HCT116 (cell line): ENCODE measurements around the gene NFIA. TPM values are rescaled to one million over a fixed set of nuclear protein-coding genes. Genes with fewer than 3 reads are reported as not detected.

Experiments
- ATAC-seq: fragments of 200-7000 bp; cut with Tn5 transposase; 2 replicates; pipeline ENCODE4 v1.9.1; 2020; ENCODE audit warnings: mild to moderate bottlenecking, moderate library complexity
- BruUV-seq: library from RNA; stranded (reverse); fragments of 400-500 nt; replicated peaks from 2 replicates; lab custom pipeline; 2021; lab: Mats Ljungman, UMichigan
- CTCF ChIA-PET: fragments of 300-600 bp; sonication (Branson Sonifier 250); formaldehyde crosslinking; loops from one replicate; lab custom pipeline; 2021; ENCODE audit warnings: antibody characterized with exemption; lab: Charles Lee
- POLR2A ChIA-PET: fragments of 300-600, 350-600 bp; sonication (Branson Sonifier 250); formaldehyde crosslinking; loops from one replicate; lab custom pipeline; 2021; ENCODE audit warnings: antibody characterized with exemption; lab: Charles Lee
- RAD21 ChIA-PET, 2 experiments: fragments of 300-600 bp; sonication (Branson Sonifier 250); formaldehyde crosslinking; loops; one replicate each; lab custom pipeline; 2023; ENCODE audit warnings: low total read pairs in 2 of 2; ENCODE audit not compliant: uncharacterized antibody in 2 of 2, unreplicated experiment in 2 of 2, low non-redundant PET in 1 of 2; lab: Charles Lee
- DNase-seq: peaks from one replicate; pipeline ENCODE4 v3.0.0-alpha.2; 2010; ENCODE audit warnings: low read depth, low spot score
- H2AFZ ChIP-seq: fragments of 200-600 bp; shearing (Covaris generic), sonication (generic); 2 replicates; pipeline ENCODE4 v1.6.1; 2017; ENCODE audit warnings: low read depth, mixed run types, mixed read lengths, antibody characterized with exemption, low read length; ENCODE audit not compliant: poor library complexity, severe bottlenecking
- H3K27ac ChIP-seq: 2 replicates; pipeline ENCODE4 v1.5.1; 2012; ENCODE audit warnings: low read depth, low read length
- H3K27me3 ChIP-seq: fragments of 200-600 bp; sonication (generic); 2 replicates; pipeline ENCODE4 v1.6.1; 2016; ENCODE audit warnings: mixed run types, low read length, mixed read lengths; ENCODE audit not compliant: insufficient read depth
- H3K36me3 ChIP-seq, 2 experiments: fragments of 200-500 bp in 1 of 2; fragments of 200-600 bp in 1 of 2; sonication (Bioruptor generic) in 1 of 2; sonication (generic) in 1 of 2; 2 replicates each; pipeline versions ENCODE4 v1.5.1 to v1.6.1; 2014 to 2016; ENCODE audit warnings: low read length in 2 of 2, inconsistent platforms in 1 of 2, mixed read lengths in 1 of 2, mixed run types in 1 of 2; ENCODE audit not compliant: insufficient read depth in 2 of 2, control insufficient read depth in 1 of 2
- H3K4me1 ChIP-seq, 2 experiments: fragments of 200-600 bp in 1 of 2; sonication (generic) in 1 of 2; 2 replicates each; pipeline versions ENCODE4 v1.5.1 to v1.6.1; 2012 to 2017; ENCODE audit warnings: low read length in 2 of 2, inconsistent platforms in 1 of 2, mild to moderate bottlenecking in 1 of 2, mixed read lengths in 1 of 2, mixed run types in 1 of 2, moderate library complexity in 1 of 2; ENCODE audit not compliant: insufficient read depth in 2 of 2, control insufficient read depth in 1 of 2
- H3K4me2 ChIP-seq: fragments of 200-600 bp; sonication (generic); 2 replicates; pipeline ENCODE4 v1.6.1; 2017; ENCODE audit warnings: mixed run types, low read length, mixed read lengths
- H3K4me3 ChIP-seq, 2 experiments: fragments of 200-600 bp in 1 of 2; sonication (generic) in 1 of 2; replicated peaks in 1 of 2; 2 replicates each; pipeline ENCODE4 v1.5.1; 2011 to 2016; ENCODE audit warnings: low read length in 2 of 2, control low read depth in 1 of 2, low read depth in 1 of 2, mild to moderate bottlenecking in 1 of 2, mixed read lengths in 1 of 2, mixed run types in 1 of 2
- H3K79me2 ChIP-seq: fragments of 200-600 bp; sonication (generic); 2 replicates; pipeline ENCODE4 v1.6.1; 2017; ENCODE audit warnings: mild to moderate bottlenecking, mixed run types, low read length, moderate library complexity, mixed read lengths; ENCODE audit not compliant: insufficient read depth
- H3K9ac ChIP-seq: fragments of 200-600 bp; sonication (generic); 2 replicates; pipeline ENCODE4 v1.6.1; 2016; ENCODE audit warnings: low read length, mixed read lengths
- H3K9me2 ChIP-seq: fragments of 200-600 bp; sonication (generic), shearing (Covaris generic); 2 replicates; pipeline ENCODE4 v1.6.1; 2017; ENCODE audit warnings: mixed run types, mild to moderate bottlenecking, moderate library complexity; ENCODE audit not compliant: insufficient read depth
- H3K9me3 ChIP-seq, 2 experiments: fragments of 200-500 bp in 1 of 2; fragments of 200-600 bp in 1 of 2; sonication (Bioruptor generic) in 1 of 2; sonication (generic) in 1 of 2; 2 replicates each; pipeline ENCODE4 v1.6.1; 2014 to 2017; ENCODE audit warnings: low read length in 2 of 2, mixed read lengths in 2 of 2, inconsistent platforms in 1 of 2, low read depth in 1 of 2, mild to moderate bottlenecking in 1 of 2, mixed run types in 1 of 2, moderate library complexity in 1 of 2; ENCODE audit not compliant: control insufficient read depth in 1 of 2, insufficient read depth in 1 of 2
- H4K20me1 ChIP-seq: fragments of 200-600 bp; sonication (generic), shearing (Covaris generic); 2 replicates; pipeline ENCODE4 v1.6.1; 2017; ENCODE audit warnings: mixed run types, mild to moderate bottlenecking, moderate library complexity; ENCODE audit not compliant: insufficient read depth
- CBX3 ChIP-seq: IDR thresholded peaks from 2 replicates; pipeline ENCODE4 v1.6.1; 2012; ENCODE audit warnings: low read depth
- EGR1 ChIP-seq: IDR thresholded peaks from 2 replicates; pipeline ENCODE4 v1.6.1; 2012; ENCODE audit warnings: low read depth
- ELF1 ChIP-seq: IDR thresholded peaks from 2 replicates; pipeline ENCODE4 v1.6.1; 2012; ENCODE audit warnings: low read depth, borderline replicate concordance
- EZH2 ChIP-seq: fragments of 200-600 bp; sonication (generic); IDR thresholded peaks from 2 replicates; pipeline ENCODE4 v1.6.1; 2017; ENCODE audit warnings: antibody characterized with exemption, mixed run types
- JUND ChIP-seq: IDR thresholded peaks from 2 replicates; pipeline ENCODE4 v1.6.1; 2012
- POLR2A ChIP-seq: IDR thresholded peaks from 2 replicates; pipeline ENCODE4 v1.7.0; 2011; ENCODE audit warnings: borderline replicate concordance; ENCODE audit not compliant: insufficient read depth, insufficient read length; ENCODE audit errors: extremely low read depth
- POLR2AphosphoS5 ChIP-seq: IDR thresholded peaks from 2 replicates; pipeline ENCODE4 v1.6.1; 2011; ENCODE audit warnings: mild to moderate bottlenecking, low read depth, low read length, moderate library complexity
- RAD21 ChIP-seq: IDR thresholded peaks from 2 replicates; pipeline ENCODE4 v1.6.1; 2012; ENCODE audit warnings: low read depth, mild to moderate bottlenecking
- SIN3A ChIP-seq: IDR thresholded peaks from 2 replicates; pipeline ENCODE4 v1.6.1; 2012; ENCODE audit warnings: low read depth
- TCF7L2 ChIP-seq: IDR thresholded peaks from 2 replicates; pipeline ENCODE4 v1.7.0; 2011; ENCODE audit warnings: borderline replicate concordance, inconsistent platforms; ENCODE audit not compliant: insufficient read depth, insufficient read length; ENCODE audit errors: extremely low read depth
- ZNF274 ChIP-seq: fragments of 200-500 bp; sonication (Bioruptor generic); IDR thresholded peaks from 2 replicates; pipeline ENCODE4 v1.6.1; 2014; ENCODE audit warnings: mild to moderate bottlenecking, low read depth, low read length, inconsistent platforms
- intact Hi-C: fragments of 100-400 bp; cut with micrococcal nuclease; formaldehyde crosslinking; loops from 2 replicates; pipeline ENCODE4 v1.10.0; 2022
- total RNA-seq: library from RNA; stranded (reverse); gene quantifications from one replicate; pipeline ENCODE4 v1.2.1, GENCODE V29; 2021; ENCODE audit not compliant: unreplicated experiment
- TF ChIP-seq, protein P1 (sequence below), 3 experiments: fragments of 200-600 bp in 1 of 3; sonication (generic) in 1 of 3; IDR thresholded peaks in 2 of 3; conservative IDR thresholded peaks in 1 of 3; 2 replicates each; pipeline ENCODE4 v1.5.1; 2012 to 2017; ENCODE audit warnings: low read depth in 2 of 3, low read length in 2 of 3, antibody characterized with exemption in 1 of 3, borderline replicate concordance in 1 of 3, control low read depth in 1 of 3, mild to moderate bottlenecking in 1 of 3, mixed read lengths in 1 of 3, mixed run types in 1 of 3, moderate library complexity in 1 of 3; ENCODE audit not compliant: insufficient read depth in 1 of 3
- TF ChIP-seq, protein P2 (sequence below): IDR thresholded peaks from 2 replicates; pipeline ENCODE4 v1.6.1; 2011; ENCODE audit warnings: mild to moderate bottlenecking, low read length, moderate library complexity; ENCODE audit not compliant: insufficient replicate concordance; ENCODE audit errors: extremely low read depth

NFIA gene
- total RNA-seq, 1 experiment from 2014 or later: 17.2 TPM

DNA sequence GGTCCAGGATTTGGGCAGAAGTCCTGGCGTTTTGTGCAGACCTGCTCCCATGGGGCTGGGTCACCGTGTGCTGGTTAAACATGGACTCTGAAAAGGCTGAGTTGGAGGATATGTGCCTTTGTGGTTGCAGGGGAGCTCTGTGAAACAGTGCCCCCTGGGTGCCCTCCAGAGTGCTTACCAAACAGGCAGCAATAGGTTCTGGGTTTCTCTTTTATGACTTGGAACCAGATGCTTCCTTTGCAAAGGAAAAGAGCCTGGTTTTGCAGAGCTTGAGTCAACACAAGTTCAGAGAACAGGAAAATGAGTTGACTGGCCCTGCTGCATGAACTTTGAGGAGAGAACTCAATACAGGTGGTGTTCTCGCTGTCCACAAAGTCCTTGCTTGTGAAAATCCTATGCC, 353.7 kb downstream of the NFIA start:
- no peaks in the 10 kb centered on the region for H3K9me3 ChIP-seq
- no peak overlapping the region for H3K4me2 ChIP-seq
- intact Hi-C loops: no loop called here
- ATAC-seq (no peak; the same call in 1 of the 2 replicates), DNase-seq (no peak)
- no peak overlapping the region for H3K4me3 ChIP-seq
- no peaks in the 10 kb centered on the region for H3K9me2 ChIP-seq
- H3K79me2 ChIP-seq: no peaks in the 10 kb centered on the region
- H3K27me3 ChIP-seq: no peaks in the 10 kb centered on the region
- H3K36me3 ChIP-seq: no peaks in the 10 kb centered on the region
- no TSS peak for BruUV-seq
- CTCF ChIA-PET: no interaction called here
- no peaks in the 10 kb centered on the region for H4K20me1 ChIP-seq
- H3K9ac ChIP-seq: no peak overlapping the region
- no peaks in the 10 kb centered on the region for H3K4me1 ChIP-seq
- TF ChIP-seq RAD21 (peak; percentile 28; the same call in 1 of the 2 replicates), ZNF274 (no peak)
- TF ChIP-seq, protein P1, sequence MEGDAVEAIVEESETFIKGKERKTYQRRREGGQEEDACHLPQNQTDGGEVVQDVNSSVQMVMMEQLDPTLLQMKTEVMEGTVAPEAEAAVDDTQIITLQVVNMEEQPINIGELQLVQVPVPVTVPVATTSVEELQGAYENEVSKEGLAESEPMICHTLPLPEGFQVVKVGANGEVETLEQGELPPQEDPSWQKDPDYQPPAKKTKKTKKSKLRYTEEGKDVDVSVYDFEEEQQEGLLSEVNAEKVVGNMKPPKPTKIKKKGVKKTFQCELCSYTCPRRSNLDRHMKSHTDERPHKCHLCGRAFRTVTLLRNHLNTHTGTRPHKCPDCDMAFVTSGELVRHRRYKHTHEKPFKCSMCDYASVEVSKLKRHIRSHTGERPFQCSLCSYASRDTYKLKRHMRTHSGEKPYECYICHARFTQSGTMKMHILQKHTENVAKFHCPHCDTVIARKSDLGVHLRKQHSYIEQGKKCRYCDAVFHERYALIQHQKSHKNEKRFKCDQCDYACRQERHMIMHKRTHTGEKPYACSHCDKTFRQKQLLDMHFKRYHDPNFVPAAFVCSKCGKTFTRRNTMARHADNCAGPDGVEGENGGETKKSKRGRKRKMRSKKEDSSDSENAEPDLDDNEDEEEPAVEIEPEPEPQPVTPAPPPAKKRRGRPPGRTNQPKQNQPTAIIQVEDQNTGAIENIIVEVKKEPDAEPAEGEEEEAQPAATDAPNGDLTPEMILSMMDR (IDR thresholded peaks at IDR 0.05 in 2 of 3, conservative IDR thresholded peaks at IDR 0.05 in 1 of 3; ENCODE audit: borderline replicate concordance in 1 of 3, insufficient read depth in 1 of 3, low read depth in 2 of 3, low read length in 2 of 3): no peak; a peak in 1 of 6 replicates
- no peak overlapping the region for H3K27ac ChIP-seq
- POLR2A ChIA-PET: no interaction called here
- no peak overlapping the region for H2AFZ ChIP-seq
- RAD21 ChIA-PET: no interaction called here

DNA sequence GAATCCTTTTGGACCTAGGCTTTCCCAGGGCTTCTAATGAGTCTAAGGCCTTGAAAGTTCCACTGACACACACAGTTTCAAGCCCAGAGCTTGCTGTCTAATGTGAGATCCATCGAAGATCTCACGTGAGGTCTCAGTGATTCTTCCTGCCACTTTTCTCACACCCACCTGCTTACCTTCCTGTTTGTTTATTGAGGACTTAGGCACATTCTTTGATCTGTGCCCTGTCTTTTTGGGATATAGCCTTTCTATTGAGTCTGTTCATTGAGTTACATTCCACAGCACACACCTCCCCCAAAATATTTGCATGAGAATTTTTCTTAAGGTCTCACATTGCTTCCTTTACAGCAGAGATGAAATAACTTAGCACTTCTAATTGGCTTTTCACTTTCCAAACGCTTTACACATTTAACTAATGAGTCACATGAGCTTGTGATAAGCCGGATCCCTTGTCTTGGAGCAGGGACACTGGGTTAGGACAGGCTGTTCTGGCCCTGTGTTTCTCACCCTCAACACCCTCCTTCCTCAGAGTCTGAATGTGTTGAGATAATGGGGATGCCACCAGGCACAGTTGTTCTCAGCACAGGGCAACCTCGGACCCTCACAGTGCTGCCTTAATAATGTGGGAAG, 354.2 kb downstream of the NFIA start:
- H3K4me1 ChIP-seq: no peaks in the 10 kb centered on the region
- H3K79me2 ChIP-seq: no peaks in the 10 kb centered on the region
- TF ChIP-seq RAD21 (no peak), ELF1 (no peak), SIN3A (no peak), POLR2A (no peak), ZNF274 (no peak), EGR1 (no peak), EZH2 (no peak), JUND (no peak), POLR2AphosphoS5 (no peak), CBX3 (no peak), TCF7L2 (no peak)
- TF ChIP-seq, protein P2, sequence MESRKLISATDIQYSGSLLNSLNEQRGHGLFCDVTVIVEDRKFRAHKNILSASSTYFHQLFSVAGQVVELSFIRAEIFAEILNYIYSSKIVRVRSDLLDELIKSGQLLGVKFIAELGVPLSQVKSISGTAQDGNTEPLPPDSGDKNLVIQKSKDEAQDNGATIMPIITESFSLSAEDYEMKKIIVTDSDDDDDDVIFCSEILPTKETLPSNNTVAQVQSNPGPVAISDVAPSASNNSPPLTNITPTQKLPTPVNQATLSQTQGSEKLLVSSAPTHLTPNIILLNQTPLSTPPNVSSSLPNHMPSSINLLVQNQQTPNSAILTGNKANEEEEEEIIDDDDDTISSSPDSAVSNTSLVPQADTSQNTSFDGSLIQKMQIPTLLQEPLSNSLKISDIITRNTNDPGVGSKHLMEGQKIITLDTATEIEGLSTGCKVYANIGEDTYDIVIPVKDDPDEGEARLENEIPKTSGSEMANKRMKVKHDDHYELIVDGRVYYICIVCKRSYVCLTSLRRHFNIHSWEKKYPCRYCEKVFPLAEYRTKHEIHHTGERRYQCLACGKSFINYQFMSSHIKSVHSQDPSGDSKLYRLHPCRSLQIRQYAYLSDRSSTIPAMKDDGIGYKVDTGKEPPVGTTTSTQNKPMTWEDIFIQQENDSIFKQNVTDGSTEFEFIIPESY: no peak
- TF ChIP-seq, protein P1 (IDR thresholded peaks at IDR 0.05 in 2 of 3, conservative IDR thresholded peaks at IDR 0.05 in 1 of 3; ENCODE audit: borderline replicate concordance in 1 of 3, insufficient read depth in 1 of 3, low read depth in 2 of 3, low read length in 2 of 3): no peak

More for the DNA sequence above, 354.2 kb downstream of the NFIA start:
- intact Hi-C loops: no loop called here
- ChIA-PET CTCF (no interaction called here), POLR2A (no interaction called here), RAD21 (no interaction called here)
- H4K20me1 ChIP-seq: no peaks in the 10 kb centered on the region
- H3K4me3 ChIP-seq: no peak overlapping the region
- no peak for DNase-seq
- no peaks in the 10 kb centered on the region for H3K36me3 ChIP-seq
- no peak for ATAC-seq
- H3K4me2 ChIP-seq: no peak overlapping the region
- no peaks in the 10 kb centered on the region for H3K9me3 ChIP-seq
- H3K9me2 ChIP-seq: no peaks in the 10 kb centered on the region
- no TSS peak for BruUV-seq
- no peaks in the 10 kb centered on the region for H3K27me3 ChIP-seq
- H2AFZ ChIP-seq: no peak overlapping the region
- no peak overlapping the region for H3K27ac ChIP-seq
- no peak overlapping the region for H3K9ac ChIP-seq
